Stimulated activated CD8-positive, alpha-beta memory T cell treated with anti-CD3 and anti-CD28 coated beads, Interleukin-7, amount 100 ng/mL, for 24 hours (primary cell): ENCODE data around the gene NUDT8.
"Not testable (repeated sequence)": the region's sequence is repeated elsewhere in the genome, so short reads cannot be mapped to it uniquely, and the experiment has no call there.

Experiments used
- DNase-seq: peaks from one replicate; pipeline ENCODE4 v3.0.0-alpha.2; 2020; ENCODE audit warnings: low read depth

NUDT8 gene

DNA sequence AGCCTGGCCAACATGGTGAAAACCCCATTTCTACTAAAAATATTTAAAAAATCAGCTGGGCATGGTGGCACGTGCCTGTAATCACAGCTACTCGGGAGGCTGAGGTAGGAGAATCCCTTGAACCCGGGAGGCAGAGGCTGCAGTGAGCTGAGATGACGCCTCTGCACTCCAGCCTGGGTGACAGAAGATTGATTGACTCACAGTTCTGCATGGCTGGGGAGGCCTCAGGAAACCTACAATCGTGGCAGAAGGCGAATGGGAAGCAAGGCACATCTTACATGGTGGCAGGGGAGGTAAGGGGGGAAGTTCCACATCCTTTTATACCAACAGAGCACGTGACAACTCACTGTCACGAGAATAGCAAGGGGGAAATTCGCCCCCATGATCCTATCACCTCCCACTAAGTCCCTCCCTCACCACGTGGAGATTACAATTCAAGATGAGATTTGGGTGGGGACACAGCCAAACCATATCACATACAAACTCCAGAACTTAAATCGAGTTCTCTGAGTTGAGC is 40.8 kb downstream of the NUDT8 start:
- DNase-seq, result not testable (repeated sequence)

DNA sequence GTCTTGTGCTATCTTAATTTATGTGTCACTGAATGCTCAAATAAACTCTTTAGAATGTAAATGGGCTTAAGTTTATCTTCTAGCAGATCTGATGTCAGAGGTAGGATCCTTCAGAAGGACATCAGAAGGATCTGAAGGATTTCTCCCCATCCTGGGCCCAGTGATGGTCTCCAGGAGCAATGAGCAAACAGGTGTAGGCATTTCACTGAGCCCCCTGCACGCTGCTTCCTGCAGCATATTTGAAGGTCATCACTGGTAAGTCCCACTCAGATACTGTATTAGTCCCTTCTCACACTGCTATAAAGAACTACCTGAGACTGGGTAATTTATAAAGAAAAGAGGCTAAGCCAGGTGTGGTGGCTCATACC is 41.6 kb downstream of the NUDT8 start:
- DNase-seq, result no peak

- DNase-seq, result no peak
Measured at GRCh38 chr11:67586568-67587250, 43.0 kb downstream of the NUDT8 start.

DNA sequence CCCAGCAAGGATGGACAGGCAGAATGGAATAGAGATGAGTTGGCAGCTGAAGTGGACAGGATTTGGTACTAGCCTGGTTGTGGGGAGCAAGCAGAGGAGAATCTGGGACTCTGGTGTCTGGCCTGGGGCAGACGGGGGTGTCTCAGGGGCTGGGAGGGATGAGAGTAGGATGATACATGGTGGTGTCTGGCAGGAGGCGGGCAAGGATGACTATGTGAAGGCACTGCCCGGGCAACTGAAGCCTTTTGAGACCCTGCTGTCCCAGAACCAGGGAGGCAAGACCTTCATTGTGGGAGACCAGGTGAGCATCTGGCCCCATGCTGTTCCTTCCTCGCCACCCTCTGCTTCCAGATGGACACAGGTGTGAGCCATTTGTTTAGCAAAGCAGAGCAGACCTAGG is 43.8 kb downstream of the NUDT8 start:
- no peak for DNase-seq

DNA sequence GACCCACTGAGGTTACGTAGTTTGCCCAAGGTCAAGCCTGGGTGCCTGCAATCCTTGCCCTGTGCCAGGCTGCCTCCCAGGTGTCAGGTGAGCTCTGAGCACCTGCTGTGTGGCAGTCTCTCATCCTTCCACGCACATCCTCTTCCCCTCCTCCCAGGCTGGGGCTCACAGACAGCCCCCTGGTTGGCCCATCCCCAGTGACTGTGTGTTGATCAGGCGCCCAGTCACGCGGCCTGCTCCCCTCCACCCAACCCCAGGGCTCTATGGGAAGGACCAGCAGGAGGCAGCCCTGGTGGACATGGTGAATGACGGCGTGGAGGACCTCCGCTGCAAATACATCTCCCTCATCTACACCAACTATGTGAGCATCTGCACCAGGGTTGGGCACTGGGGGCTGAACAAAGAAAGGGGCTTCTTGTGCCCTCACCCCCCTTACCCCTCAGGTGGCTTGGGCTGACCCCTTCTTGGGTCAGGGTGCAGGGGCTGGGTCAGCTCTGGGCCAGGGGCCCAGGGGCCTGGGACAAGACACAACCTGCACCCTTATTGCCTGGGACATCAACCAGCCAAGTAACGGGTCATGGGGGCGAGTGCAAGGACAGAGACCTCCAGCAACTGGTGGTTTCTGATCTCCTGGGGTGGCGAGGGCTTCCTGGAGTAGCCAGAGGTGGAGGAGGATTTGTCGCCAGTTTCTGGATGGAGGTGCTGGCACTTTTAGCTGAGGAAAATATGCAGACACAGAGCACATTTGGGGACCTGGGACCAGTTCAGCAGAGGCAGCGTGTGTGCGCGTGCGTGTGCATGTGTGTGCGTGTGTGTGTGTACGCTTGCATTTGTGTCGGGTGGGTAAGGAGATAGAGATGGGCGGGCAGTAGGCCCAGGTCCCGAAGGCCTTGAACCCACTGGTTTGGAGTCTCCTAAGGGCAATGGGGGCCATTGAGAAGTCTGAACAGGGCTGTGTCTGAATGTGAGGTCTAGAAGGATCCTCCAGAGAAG is 44.6 kb downstream of the NUDT8 start:
- DNase-seq, result no peak

DNA sequence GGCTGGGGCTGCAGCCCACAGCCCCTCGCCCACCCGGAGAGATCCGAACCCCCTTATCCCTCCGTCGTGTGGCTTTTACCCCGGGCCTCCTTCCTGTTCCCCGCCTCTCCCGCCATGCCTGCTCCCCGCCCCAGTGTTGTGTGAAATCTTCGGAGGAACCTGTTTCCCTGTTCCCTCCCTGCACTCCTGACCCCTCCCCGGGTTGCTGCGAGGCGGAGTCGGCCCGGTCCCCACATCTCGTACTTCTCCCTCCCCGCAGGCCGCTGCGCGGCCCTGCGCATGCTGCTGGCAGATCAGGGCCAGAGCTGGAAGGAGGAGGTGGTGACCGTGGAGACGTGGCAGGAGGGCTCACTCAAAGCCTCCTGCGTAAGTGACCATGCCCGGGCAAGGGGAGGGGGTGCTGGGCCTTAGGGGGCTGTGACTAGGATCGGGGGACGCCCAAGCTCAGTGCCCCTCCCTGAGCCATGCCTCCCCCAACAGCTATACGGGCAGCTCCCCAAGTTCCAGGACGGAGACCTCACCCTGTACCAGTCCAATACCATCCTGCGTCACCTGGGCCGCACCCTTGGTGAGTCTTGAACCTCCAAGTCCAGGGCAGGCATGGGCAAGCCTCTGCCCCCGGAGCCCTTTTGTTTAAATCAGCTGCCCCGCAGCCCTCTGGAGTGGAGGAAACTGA is 45.4 kb downstream of the NUDT8 start:
- no peak for DNase-seq

GRCh38 chr11:67583247-67584204 is 46.2 kb downstream of the NUDT8 start, which contains the start of gene GSTP1:
TSS of gene GSTP1 (plus strand) at chr11:67583812. CDS start at chr11:67583844, 32 bp downstream.
- DNase-seq, result peak; percentile 69

GRCh38 chr11:67582011-67582410 is 47.7 kb downstream of the NUDT8 start:
- DNase-seq, result no peak

GRCh38 chr11:67581469-67581868 is 48.3 kb downstream of the NUDT8 start:
- DNase-seq, result no peak

GRCh38 chr11:67577951-67578350 is 51.8 kb downstream of the NUDT8 start:
- DNase-seq, result no peak
